Cardiac muscle cell (in vitro differentiated cells and primary cell): ENCODE measurements around the gene CYP26C1. TPM values are rescaled to one million over a fixed set of nuclear protein-coding genes. Genes with fewer than 3 reads are reported as not detected.

Source experiments
- DNase-seq, 2 donors: peaks; one replicate each; pipeline versions ENCODE4 v3.0.0 to v3.0.0-alpha.2; 2010 to 2017; ENCODE audit warnings: low read depth in 1 of 2, low spot score in 1 of 2
- H3K27ac ChIP-seq: fragments of 200-600 bp; sonication (generic); 2 replicates; pipeline ENCODE4 v1.5.1; 2016
- H3K27me3 ChIP-seq: fragments of 200-600 bp; sonication (generic); 2 replicates; pipeline ENCODE4 v1.6.0; 2016; ENCODE audit warnings: control low read depth
- H3K36me3 ChIP-seq: fragments of 200-600 bp; sonication (generic); 2 replicates; pipeline ENCODE4 v1.5.1; 2016; ENCODE audit warnings: control low read depth
- H3K4me1 ChIP-seq: fragments of 200-600 bp; sonication (generic); 2 replicates; pipeline ENCODE4 v1.8.1; 2017; ENCODE audit warnings: low read depth, mild to moderate bottlenecking, mixed run types
- H3K4me3 ChIP-seq: fragments of 200-600 bp; sonication (generic); 2 replicates; pipeline ENCODE4 v1.5.1; 2016; ENCODE audit warnings: mild to moderate bottlenecking
- H3K9me3 ChIP-seq: fragments of 200-600 bp; sonication (generic); 2 replicates; pipeline ENCODE4 v1.5.1; 2017; ENCODE audit warnings: low read depth, mild to moderate bottlenecking, control low read depth
- CTCF ChIP-seq: IDR thresholded peaks from 2 replicates; pipeline ENCODE4 v1.5.1; 2012; ENCODE audit warnings: low read depth, mild to moderate bottlenecking, low read length
- polyA plus RNA-seq: library from polyadenylated mRNA; unstranded; fragments of >200 nt; fragmentation: Nextera tagmentation; extraction: Ambion mirVana; gene quantifications from 2 replicates; pipeline ENCODE4 v1.2.1, GENCODE V29; 2016
- total RNA-seq: library from RNA; depleted of rRNA; stranded (reverse); fragments of >200 nt; gene quantifications from 2 replicates; pipeline ENCODE4 v1.2.3, GENCODE V29; 2016

Gene CYP26C1
- total and polyA plus RNA-seq, 2 experiments from 2014 or later: 0.06 TPM

- TF ChIP-seq CTCF: no peak
- no peaks in the 10 kb centered on the region for H3K27me3 ChIP-seq
These were observed 21.5 kb upstream of the CYP26C1 start for GRCh38 chr10:93039110-93039509.

DNA sequence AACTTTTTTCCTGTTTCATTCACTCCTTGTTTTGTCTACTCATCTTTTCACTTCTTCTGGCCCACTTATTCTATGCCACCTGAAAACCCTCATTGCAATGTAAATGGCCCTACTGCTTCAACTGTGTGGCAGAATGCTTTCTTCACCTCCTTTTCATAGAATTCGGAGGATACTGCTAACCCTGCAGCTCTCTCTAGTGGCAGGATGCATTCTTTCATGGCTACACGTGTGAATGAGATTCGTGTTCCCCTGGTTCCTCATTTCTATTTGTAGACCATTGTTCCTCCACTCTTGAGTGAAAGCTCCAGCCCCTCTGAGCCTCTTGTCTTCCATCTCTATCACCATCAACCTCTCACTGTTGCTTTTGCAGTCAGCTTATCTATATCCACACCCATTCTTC is 20.9 kb upstream of the CYP26C1 start:
- peaks cover 8% of the 10 kb centered on the region for H3K4me1 ChIP-seq
- H3K27ac ChIP-seq: no peak overlapping the region
- DNase-seq: peak; percentile 56 to 66
- H3K9me3 ChIP-seq: no peaks in the 10 kb centered on the region
- H3K4me3 ChIP-seq: no peak overlapping the region
- TF ChIP-seq CTCF: peak; percentile 69
- H3K27me3 ChIP-seq: no peaks in the 10 kb centered on the region
- H3K36me3 ChIP-seq: no peaks in the 10 kb centered on the region

More at GRCh38 chr10:93039110-93039509, 21.5 kb upstream of the CYP26C1 start:
- no peaks in the 10 kb centered on the region for H3K9me3 ChIP-seq
- H3K36me3 ChIP-seq: no peaks in the 10 kb centered on the region
- H3K4me1 ChIP-seq: peaks cover 14% of the 10 kb centered on the region
- DNase-seq: no peak
- no peak overlapping the region for H3K27ac ChIP-seq
- H3K4me3 ChIP-seq: no peak overlapping the region

DNA sequence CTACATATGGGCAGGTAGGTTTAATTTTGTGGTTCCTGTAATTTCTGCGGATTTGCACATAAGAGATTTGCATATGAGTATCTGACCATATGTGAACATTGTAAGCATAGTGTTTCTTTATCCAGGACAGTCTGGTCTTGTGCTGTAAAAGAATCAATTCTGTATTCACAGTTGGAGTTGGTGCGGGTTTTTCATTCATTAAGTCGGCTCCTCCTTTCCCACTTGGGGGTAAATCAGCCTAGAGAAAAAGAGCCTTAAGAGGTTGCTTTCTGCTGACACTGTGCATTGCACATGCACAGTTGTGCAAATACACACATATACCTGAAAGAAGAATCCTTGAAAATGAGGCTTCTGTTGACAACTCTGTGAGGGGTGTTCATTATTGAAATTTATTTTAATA is 6.1 kb upstream of the CYP26C1 start:
- TF ChIP-seq CTCF: no peak
- H3K9me3 ChIP-seq: no peaks in the 10 kb centered on the region
- H3K27me3 ChIP-seq: peaks cover 49% of the 10 kb centered on the region
- no peak for DNase-seq
- no peaks in the 10 kb centered on the region for H3K4me1 ChIP-seq
- H3K36me3 ChIP-seq: no peaks in the 10 kb centered on the region
- no peak overlapping the region for H3K4me3 ChIP-seq
- no peak overlapping the region for H3K27ac ChIP-seq

DNA sequence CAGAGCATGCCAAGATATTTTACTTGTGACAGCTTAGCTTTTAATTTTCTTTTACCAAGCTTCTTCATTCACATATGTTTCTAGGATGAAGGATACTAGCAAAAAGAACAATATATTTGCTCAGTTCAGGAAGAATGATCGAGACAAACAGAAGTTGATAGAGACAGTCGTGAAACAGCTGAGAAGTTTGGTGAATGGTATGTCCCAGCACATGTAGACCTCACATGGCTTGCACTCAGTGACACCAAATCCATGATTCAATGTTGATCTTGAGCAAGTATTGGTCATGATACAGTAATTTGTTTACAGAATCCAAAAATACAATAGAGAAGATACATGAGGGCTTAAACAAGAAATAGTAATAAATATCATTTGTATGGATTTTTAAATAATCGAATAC is 2.5 kb upstream of the CYP26C1 start:
- Histone ChIP-seq H3K4me1 (no peaks in the 10 kb centered on the region), H3K9me3 (no peaks in the 10 kb centered on the region), H3K27me3 (peaks cover 76% of the 10 kb centered on the region), H3K4me3 (no peak overlapping the region), H3K36me3 (no peaks in the 10 kb centered on the region), H3K27ac (no peak overlapping the region)
- no peak for TF ChIP-seq CTCF
- DNase-seq: no peak

DNA sequence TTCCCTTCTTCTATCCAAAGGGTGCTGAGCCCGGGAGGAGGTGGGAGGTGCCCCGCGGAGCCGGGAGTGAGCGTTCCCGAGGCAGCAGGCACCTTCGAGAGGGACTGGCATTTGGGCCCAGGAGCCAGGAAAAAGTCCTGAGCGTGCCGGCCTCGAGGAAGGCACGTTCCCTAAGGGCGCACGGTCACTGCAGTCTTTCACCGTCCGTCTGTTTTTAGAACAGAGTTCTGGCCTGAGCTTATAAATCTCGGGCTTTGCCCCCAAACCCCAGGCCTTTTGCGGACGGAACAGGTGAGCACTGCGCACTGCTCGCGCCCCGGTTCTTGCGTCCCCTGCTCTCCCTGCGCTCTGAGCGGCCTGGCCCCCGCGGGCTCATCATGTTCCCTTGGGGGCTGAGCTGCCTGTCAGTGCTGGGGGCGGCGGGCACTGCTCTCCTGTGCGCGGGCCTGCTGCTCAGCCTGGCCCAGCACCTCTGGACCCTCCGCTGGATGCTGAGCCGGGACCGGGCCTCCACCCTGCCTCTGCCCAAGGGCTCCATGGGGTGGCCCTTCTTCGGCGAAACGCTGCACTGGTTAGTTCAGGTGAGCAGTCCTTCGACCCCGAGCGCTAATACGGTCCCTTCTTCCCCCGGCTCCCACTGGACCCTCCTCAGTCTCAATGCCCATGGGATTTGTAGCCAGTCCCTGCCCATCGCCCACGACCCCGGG is 442 bp downstream of the CYP26C1 start:
- no peak for TF ChIP-seq CTCF
- Histone ChIP-seq H3K36me3 (no peaks in the 10 kb centered on the region), H3K27ac (no peak overlapping the region), H3K9me3 (no peaks in the 10 kb centered on the region), H3K4me3 (no peak overlapping the region), H3K27me3 (peaks cover 100% of the 10 kb centered on the region), H3K4me1 (no peaks in the 10 kb centered on the region)
- DNase-seq: no peak
